NCI-H524 treated with DMSO at 0.1 percent for 48 hours (cell line): ENCODE data around the gene PKN1.

Experiments
- DNase-seq: peaks from one replicate; lab custom pipeline; 2025; lab: John Stamatoyannopoulos, UW

PKN1 gene

GRCh38 chr19:14515501-14516047, 82.5 kb downstream of the PKN1 start:
- DNase-seq, result no peak

GRCh38 chr19:14516048-14516534, 83.0 kb downstream of the PKN1 start:
- no peak for DNase-seq

- no peak for DNase-seq
These were observed 83.8 kb downstream of the PKN1 start for GRCh38 chr19:14516746-14517438.

- DNase-seq, result no peak
These were observed 84.3 kb downstream of the PKN1 start for GRCh38 chr19:14517446-14517839.

- no peak for DNase-seq
These were observed 84.9 kb downstream of the PKN1 start, which contains the start of gene DNAJB1 for GRCh38 chr19:14517840-14518505. Gene DNAJB1, minus strand, starts transcription at chr19:14518397. Its CDS starts 48 bp downstream, at chr19:14518349.

GRCh38 chr19:14519245-14519859, 86.2 kb downstream of the PKN1 start:
- no peak for DNase-seq

- DNase-seq, result no peak
These were observed 86.8 kb downstream of the PKN1 start for GRCh38 chr19:14519860-14520407.

DNA sequence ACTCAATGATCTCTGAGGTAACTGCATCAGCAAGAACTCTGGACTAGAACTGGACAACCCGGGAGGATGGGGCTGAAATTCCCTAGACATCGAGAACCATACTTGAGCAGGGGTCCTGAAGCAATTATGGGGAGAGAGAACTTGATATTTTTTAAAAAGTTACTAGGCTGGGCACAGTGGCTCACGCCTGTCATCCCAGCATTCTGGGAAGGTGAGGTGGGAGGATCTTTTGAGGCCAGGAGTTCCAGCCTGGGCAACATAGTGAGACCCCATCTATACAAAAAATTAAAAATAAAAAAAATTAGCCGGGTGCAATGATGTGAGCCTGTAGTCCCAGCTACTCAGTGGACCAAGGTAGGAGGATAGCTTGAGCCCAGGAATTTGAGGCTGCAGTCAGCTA, 87.4 kb downstream of the PKN1 start:
- DNase-seq, result no peak
